ENCODE results near the gene TLE3.

DNA sequence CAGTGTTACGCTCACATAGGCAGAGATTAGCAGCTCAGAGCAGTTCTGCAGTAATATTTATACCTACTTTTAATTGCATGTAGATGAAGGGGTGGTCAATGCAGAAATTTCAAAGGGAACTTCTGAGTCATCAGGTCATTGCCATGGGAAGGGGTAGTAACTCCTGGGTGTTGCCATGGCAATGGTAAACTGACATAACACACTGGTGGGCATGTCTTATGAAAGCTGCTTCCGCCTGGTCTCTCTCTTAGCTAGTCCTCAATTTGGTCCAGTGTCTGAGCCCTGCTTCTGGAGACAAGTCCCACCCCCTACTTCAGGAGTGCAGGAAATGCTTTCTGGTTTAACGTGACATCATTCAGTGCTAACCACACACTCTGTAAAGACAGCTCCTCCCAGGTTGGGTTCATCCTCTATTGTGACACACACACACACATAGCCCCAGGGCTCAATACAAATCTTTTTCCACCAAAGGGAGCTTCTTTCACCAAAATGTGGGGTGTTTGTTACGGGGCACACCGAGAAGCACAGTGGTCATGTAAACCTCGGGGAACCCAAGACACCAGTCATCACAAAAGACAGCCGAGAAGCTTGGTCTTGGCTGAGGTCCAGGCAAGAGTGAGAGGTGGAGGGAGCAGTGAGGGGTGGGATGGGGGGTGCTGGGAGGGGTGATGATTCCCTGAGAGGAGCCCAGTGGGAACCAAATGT lies 74.5 kb downstream of the TLE3 start:
- TF ChIP-seq, protein P1, sequence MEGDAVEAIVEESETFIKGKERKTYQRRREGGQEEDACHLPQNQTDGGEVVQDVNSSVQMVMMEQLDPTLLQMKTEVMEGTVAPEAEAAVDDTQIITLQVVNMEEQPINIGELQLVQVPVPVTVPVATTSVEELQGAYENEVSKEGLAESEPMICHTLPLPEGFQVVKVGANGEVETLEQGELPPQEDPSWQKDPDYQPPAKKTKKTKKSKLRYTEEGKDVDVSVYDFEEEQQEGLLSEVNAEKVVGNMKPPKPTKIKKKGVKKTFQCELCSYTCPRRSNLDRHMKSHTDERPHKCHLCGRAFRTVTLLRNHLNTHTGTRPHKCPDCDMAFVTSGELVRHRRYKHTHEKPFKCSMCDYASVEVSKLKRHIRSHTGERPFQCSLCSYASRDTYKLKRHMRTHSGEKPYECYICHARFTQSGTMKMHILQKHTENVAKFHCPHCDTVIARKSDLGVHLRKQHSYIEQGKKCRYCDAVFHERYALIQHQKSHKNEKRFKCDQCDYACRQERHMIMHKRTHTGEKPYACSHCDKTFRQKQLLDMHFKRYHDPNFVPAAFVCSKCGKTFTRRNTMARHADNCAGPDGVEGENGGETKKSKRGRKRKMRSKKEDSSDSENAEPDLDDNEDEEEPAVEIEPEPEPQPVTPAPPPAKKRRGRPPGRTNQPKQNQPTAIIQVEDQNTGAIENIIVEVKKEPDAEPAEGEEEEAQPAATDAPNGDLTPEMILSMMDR (IDR thresholded peaks at IDR 0.05): no peak
- TF ChIP-seq POLR2A (IDR thresholded peaks at IDR 0.05): no peak
